Endodermal cell (in vitro differentiated cells): ENCODE data around the gene SLIT1. TPM values are rescaled to one million over a fixed set of nuclear protein-coding genes. Genes with fewer than 3 reads are reported as not detected.

Source experiments
- DNase-seq: peaks from one replicate; pipeline ENCODE4 v3.0.0-alpha.2; 2017
- H3K27ac ChIP-seq: 2 replicates; pipeline ENCODE4 v1.5.1; 2013; ENCODE audit warnings: mild to moderate bottlenecking, low read depth, low read length, moderate library complexity
- H3K27me3 ChIP-seq: 2 replicates; pipeline ENCODE4 v1.6.1; 2013; ENCODE audit warnings: mild to moderate bottlenecking, low read length, moderate library complexity; ENCODE audit not compliant: insufficient read depth, control insufficient read depth, poor library complexity, severe bottlenecking
- H3K36me3 ChIP-seq: 2 replicates; pipeline ENCODE4 v1.7.0; 2013; ENCODE audit warnings: mild to moderate bottlenecking, low read length, moderate library complexity; ENCODE audit not compliant: control insufficient read depth, insufficient read depth
- H3K4me1 ChIP-seq: one replicate; pipeline ENCODE4 v1.7.0; 2013; ENCODE audit warnings: low read length; ENCODE audit not compliant: control insufficient read depth, insufficient read depth
- H3K4me3 ChIP-seq: 2 replicates; pipeline ENCODE4 v1.5.1; 2013; ENCODE audit warnings: mild to moderate bottlenecking, low read length, moderate library complexity
- H3K9ac ChIP-seq: 2 replicates; pipeline ENCODE4 v1.6.1; 2013; ENCODE audit warnings: mild to moderate bottlenecking, low read length, moderate library complexity; ENCODE audit not compliant: poor library complexity, severe bottlenecking; ENCODE audit errors: extremely low read depth
- H3K9me3 ChIP-seq: 2 replicates; pipeline ENCODE4 v1.6.1; 2013; ENCODE audit warnings: mild to moderate bottlenecking, low read length, moderate library complexity; ENCODE audit not compliant: control insufficient read depth
- H3K27ac Mint-ChIP-seq: 2 replicates; pipeline ENCODE4 v1.8.0; 2020; ENCODE audit warnings: mixed read lengths
- H3K27me3 Mint-ChIP-seq: 2 replicates; pipeline ENCODE4 v1.8.0; 2021; ENCODE audit warnings: mild to moderate bottlenecking, mixed read lengths; ENCODE audit not compliant: insufficient read depth
- H3K36me3 Mint-ChIP-seq: 2 replicates; pipeline ENCODE4 v1.8.0; 2020; ENCODE audit warnings: low read depth, mixed read lengths
- H3K4me1 Mint-ChIP-seq: 2 replicates; pipeline ENCODE4 v1.8.0; 2020; ENCODE audit warnings: mixed read lengths
- H3K4me3 Mint-ChIP-seq: 2 replicates; pipeline ENCODE4 v1.8.0; 2020; ENCODE audit warnings: mild to moderate bottlenecking, moderate library complexity, mixed read lengths
- H3K9me3 Mint-ChIP-seq: 2 replicates; pipeline ENCODE4 v1.8.0; 2020; ENCODE audit warnings: mild to moderate bottlenecking, mixed read lengths
- WGBS, 2 experiments: methylation state at CpG; one replicate each; pipeline versions ENCODE4 v1.1.5 to v1.1.7; 2013; ENCODE audit warnings: missing lambda C conversion rate in 2 of 2, mixed read lengths in 1 of 2; ENCODE audit not compliant: insufficient coverage in 1 of 2, insufficient read length in 1 of 2; 5-methylcytosine and 5-hydroxymethylcytosine counted together
- total RNA-seq, 2 donors: library from RNA; stranded (reverse); fragmentation: NEBNext Ultra II Directional in 1 of 2; extraction: Animal tissue kit (Norgen Biotek cat#: 25700) in 1 of 2; gene quantifications; 2 replicates in 1 of 2; 3 replicates in 1 of 2; pipeline ENCODE4 v1.2.1, GENCODE V29; 2021
- TF ChIP-seq, protein P1 (sequence below): fragments of 200-600 bp; sonication (generic); conservative IDR thresholded peaks from 2 replicates; pipeline ENCODE4 v1.5.0; 2021; ENCODE audit warnings: antibody characterized with exemption, mild to moderate bottlenecking

SLIT1 gene
- total RNA-seq, 2 donors from 2014 or later = 0.97 to 2.4 TPM

DNA sequence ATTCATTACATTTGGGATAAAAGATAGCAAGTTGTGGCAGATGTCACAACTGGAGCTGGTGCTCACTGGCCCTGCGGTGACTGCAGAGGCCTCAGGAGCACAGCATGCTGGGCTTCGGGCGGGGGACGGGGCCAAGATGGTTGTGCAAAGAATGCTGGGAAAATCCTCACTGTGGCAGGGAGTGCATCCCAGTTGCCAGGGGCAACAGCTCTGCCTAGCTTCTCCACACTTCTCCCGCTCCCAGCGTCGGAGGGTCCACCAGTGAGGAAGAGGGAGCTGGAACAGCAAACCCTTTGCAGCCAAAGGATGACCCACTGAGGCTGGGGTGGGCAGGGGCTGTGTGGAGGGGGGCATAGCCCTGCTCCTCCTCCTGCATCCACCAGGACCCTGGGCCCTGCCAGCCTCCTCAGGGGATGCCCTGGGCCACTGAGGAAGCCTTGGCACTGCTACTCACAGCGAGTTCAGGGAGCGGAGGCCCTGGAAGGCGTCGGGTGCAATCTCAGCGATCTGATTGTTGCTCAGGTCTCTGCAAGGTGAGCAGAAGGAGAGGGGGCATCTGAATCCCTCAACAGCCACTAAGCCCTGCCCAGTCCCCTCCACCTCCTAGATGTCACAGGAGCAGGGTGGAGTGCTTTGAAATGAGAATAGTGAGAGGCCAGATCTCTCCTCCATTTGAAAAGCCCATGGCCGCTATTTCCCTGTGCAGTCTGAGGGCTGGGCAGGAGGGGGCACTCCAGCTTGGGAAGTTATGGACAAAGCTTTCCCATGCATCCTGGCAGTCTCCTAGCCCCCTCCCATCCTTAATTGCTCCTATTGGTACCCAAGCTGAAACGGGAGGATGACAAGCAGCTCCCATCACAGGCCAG is 126.5 kb downstream of the SLIT1 start:
- Mint-ChIP-seq H3K36me3 (no peaks in the 10 kb centered on the region), H3K4me1 (no peaks in the 10 kb centered on the region), H3K27ac (no peak overlapping the region), H3K27me3 (no peaks in the 10 kb centered on the region), H3K4me3 (no peak overlapping the region), H3K9me3 (peaks cover 2% of the 10 kb centered on the region)
- H3K27ac ChIP-seq = no peak overlapping the region
- TF ChIP-seq, protein P1, sequence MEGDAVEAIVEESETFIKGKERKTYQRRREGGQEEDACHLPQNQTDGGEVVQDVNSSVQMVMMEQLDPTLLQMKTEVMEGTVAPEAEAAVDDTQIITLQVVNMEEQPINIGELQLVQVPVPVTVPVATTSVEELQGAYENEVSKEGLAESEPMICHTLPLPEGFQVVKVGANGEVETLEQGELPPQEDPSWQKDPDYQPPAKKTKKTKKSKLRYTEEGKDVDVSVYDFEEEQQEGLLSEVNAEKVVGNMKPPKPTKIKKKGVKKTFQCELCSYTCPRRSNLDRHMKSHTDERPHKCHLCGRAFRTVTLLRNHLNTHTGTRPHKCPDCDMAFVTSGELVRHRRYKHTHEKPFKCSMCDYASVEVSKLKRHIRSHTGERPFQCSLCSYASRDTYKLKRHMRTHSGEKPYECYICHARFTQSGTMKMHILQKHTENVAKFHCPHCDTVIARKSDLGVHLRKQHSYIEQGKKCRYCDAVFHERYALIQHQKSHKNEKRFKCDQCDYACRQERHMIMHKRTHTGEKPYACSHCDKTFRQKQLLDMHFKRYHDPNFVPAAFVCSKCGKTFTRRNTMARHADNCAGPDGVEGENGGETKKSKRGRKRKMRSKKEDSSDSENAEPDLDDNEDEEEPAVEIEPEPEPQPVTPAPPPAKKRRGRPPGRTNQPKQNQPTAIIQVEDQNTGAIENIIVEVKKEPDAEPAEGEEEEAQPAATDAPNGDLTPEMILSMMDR = peak; percentile 66
- H3K4me1 ChIP-seq = no peaks in the 10 kb centered on the region
- no peaks in the 10 kb centered on the region for H3K27me3 ChIP-seq
- DNase-seq = peak; percentile 88
- H3K9me3 ChIP-seq = no peaks in the 10 kb centered on the region
- no peak overlapping the region for H3K9ac ChIP-seq
- 90 to 100% methylated on average over 6 to 14 of the region's 14 CpGs for WGBS, 2 experiments
- H3K4me3 ChIP-seq = no peak overlapping the region
- H3K36me3 ChIP-seq = no peaks in the 10 kb centered on the region

DNA sequence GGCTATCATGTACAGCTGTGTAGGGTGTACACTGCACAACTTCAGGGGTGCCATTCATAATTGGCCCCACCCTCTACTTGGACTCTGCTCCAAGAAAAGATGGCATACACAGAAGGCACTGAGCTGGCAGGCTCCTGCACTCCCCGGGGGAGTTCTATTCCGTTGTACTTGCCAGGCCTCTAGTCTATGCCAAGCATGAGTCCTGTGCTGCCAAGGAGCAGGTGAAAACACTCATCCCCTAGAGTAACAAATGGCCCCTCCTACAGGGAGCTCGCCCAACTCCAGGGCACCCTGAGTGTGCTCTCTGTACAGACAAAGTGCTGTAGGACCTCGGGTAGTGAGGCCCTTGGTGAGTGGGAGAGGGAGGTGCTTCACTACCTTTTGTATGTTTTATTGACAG is 127.2 kb downstream of the SLIT1 start:
- Mint-ChIP-seq H3K9me3 (peaks cover 2% of the 10 kb centered on the region), H3K27me3 (no peaks in the 10 kb centered on the region), H3K4me3 (no peak overlapping the region), H3K36me3 (no peaks in the 10 kb centered on the region), H3K27ac (no peak overlapping the region), H3K4me1 (no peaks in the 10 kb centered on the region)
- no peak for DNase-seq
- no peak overlapping the region for H3K27ac ChIP-seq
- 82 to 93% methylated on average over 3 to 4 of the region's 4 CpGs for WGBS, 2 experiments
- H3K9me3 ChIP-seq = no peaks in the 10 kb centered on the region
- H3K27me3 ChIP-seq = no peaks in the 10 kb centered on the region
- TF ChIP-seq, protein P1 = no peak
- H3K36me3 ChIP-seq = no peaks in the 10 kb centered on the region
- no peak overlapping the region for H3K4me3 ChIP-seq
- no peaks in the 10 kb centered on the region for H3K4me1 ChIP-seq
- H3K9ac ChIP-seq = no peak overlapping the region

DNA sequence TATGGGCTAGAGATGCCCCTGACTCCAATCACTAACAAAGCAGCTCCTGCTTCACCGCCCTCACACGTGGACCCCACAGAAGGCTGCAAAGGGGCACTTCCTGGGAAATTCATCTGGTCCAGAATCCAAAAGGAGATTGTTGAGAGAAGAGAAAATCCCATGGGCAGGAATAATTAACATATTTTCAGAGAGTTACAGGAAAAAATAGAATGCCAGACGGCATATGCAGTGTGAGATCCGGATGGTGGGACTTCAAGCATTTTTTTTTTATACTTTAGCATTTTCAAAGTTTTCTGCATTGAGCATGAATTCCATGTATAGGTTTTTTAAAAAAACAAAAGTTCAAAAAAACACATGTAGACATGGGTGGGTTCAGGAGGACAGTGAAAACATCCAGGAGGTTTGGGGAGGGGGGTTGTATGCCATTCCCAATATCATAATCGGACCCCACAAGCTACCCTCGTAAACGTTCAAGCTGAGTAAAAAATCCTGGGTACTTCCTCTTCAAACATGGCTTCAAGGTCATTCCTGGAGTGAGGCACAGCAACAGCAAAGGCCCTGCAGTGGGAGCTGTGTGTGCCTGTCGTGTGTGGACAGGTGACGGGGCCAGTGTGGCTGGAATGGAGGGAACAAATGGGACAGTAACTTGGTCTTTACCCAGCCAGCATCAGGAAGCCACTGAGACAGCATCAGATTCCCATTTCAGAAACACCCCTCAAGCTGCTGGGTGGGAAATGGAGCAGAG is 128.1 kb downstream of the SLIT1 start:
- no peaks in the 10 kb centered on the region for H3K36me3 ChIP-seq
- no peak overlapping the region for H3K9ac ChIP-seq
- no peak overlapping the region for H3K4me3 Mint-ChIP-seq
- H3K4me1 Mint-ChIP-seq = no peaks in the 10 kb centered on the region
- peaks cover 2% of the 10 kb centered on the region for H3K9me3 Mint-ChIP-seq
- no peak overlapping the region for H3K27ac ChIP-seq
- H3K27ac Mint-ChIP-seq = no peak overlapping the region
- TF ChIP-seq, protein P1 = no peak
- H3K36me3 Mint-ChIP-seq = no peaks in the 10 kb centered on the region
- H3K4me3 ChIP-seq = no peak overlapping the region
- H3K9me3 ChIP-seq = no peaks in the 10 kb centered on the region
- DNase-seq = no peak
- H3K4me1 ChIP-seq = no peaks in the 10 kb centered on the region
- H3K27me3 ChIP-seq = no peaks in the 10 kb centered on the region
- WGBS, 2 experiments = 88 to 91% methylated on average over 8 to 9 of the region's 9 CpGs
- H3K27me3 Mint-ChIP-seq = no peaks in the 10 kb centered on the region
